Effector CD4-positive, alpha-beta T cell (primary cell): ENCODE data around the gene MAL.

ENCODE experiments used
- DNase-seq: peaks from one replicate; pipeline ENCODE4 v3.0.0-alpha.2; 2020

MAL gene

DNA sequence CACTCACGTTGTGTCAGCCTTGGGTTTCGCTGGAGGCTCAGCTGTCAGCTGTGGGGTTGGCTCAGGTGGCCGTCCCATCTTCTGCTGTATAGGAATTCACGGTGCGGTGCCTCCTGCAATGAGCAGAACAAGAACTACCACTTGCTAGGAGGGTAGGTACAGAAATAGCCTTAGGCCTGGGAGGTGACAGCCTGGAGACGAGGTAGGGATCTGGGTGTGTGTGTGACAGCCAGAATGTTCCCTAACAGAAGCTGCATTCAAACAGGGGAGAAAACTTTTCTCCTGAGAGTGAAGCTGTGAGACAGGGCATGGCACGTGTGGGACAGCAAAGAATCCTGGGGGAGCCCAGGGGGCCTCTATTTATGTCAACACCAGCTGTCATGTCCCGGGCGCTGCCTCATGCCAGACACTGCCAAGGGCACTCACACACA, 8.4 kb upstream of the MAL start:
- DNase-seq: no peak

DNA sequence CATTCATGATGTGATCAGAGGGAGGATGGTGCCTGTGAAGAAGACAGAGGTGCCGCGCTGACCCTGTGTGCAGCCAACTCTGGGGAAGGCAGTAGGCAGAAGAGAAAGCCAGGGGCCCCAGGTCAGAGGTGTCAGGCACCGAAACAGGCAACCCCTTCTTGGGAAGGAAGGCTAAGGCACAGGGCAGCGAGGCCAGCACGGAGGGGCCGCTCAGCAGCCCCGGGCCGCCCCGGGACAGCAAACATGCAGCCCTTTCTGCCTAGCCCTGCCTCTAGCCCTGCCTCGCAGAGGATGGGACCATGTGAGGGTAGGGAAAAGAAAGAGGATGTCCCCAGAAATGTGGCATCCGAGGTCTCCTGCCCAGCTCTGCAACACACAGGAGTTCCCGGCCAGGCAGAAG, 7.7 kb upstream of the MAL start:
- no peak for DNase-seq

DNA sequence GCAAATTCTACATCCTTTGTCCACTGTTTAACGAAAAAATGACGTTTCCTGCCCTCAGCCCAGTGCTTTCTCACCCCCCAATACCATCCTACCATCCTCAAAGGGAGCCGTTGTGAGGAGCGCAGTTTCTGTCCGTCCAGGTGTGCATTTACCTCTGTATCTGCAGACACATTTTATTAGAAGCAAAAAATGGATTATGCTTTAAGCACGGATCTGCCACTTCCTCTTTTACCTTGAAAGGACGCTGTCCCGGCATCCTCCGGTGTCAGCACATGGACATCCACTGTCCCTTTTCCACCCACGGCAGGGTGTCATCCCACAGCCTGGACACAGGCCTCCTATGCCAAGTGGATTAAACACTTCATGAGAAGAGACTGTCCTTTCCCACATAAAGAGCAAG, 7.2 kb upstream of the MAL start:
- no peak for DNase-seq

DNA sequence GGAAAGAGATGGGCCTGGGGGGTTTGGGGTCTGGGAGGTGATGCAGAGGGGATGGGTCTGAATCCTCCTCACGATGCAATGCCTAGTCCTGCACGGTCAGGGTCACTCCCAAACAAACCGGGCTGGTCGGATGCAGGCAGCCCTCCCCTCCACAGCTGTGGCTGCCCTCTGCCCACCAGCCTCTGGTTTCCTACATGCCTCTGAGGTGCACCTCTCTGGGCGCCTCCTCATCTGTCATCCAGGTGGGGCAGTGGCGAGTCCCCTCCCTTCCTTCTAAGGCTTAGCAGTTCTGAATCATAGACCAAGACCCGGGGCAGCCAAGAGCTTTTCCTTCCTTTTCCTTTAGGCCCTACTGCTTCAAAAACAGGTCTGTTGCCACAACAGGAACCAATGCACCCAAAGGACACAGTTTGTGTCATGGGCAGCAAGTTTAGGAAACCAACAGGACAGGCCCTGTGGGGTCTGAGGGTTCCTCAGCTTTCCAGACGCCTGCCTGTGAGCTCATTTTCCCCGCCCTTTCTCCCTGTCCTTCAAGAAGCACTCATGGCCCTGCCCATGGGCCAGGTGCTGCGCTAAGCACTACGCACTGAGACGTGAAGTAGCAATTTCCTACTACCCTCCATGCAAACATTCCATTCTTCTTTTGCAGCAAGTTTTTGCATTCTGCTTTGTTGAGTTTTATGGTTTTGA, 6.5 kb upstream of the MAL start:
- DNase-seq: no peak

DNA sequence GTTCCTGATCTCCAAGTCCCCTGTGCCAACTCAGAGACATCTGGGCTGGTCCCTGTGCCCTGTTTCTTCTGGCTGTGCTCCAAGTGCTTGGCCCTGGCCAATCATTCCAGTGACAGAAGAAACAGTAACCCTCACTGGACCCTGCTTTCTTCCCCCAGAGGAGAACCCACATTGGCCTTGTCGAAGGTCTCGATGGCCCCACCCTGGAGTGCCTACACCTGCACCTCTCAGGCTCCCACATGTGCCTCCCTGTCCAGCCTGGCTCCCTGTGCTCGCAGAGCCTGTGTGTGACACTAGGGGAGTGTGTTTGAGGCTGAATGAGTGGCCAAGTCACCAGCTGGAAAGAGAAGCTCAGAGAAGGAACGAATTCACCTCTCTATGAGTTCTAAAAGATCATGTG, 5.9 kb upstream of the MAL start:
- no peak for DNase-seq

DNA sequence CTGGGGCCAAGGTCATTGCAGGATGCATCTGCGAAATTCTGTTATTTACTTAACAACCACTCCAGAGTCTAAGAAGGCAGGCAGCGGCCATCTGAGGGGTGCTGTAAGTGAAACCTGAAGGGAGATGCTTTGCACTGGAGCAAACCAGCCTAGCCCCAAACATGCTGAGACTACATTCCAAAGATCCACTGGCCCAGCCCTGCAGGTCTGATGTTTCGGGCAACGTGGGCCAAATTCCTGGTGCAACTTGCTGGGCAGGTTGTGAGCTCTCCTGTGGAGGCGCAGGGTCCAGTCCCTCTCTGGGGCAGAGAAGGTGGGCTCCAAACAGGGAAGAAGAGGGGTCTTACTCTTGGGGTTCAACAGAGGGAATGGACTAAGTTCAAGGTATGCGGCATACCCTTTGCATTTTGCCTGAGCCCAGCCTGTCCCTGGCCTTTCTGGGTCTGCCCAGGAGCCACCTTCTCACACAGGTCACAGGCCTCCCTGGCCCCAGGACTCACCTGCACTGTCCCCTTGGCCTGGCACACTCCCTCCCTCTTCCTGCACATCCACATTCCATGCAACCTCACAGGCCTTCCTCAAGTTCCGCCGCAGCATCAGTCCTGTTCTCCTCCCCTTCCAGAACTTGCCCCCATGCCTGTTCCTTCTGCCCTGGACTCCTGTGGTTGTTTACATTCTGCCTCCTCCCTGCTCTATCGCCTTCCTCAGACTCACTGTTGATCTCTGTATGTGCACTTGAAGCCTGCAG, 5.1 kb upstream of the MAL start:
- no peak for DNase-seq

DNA sequence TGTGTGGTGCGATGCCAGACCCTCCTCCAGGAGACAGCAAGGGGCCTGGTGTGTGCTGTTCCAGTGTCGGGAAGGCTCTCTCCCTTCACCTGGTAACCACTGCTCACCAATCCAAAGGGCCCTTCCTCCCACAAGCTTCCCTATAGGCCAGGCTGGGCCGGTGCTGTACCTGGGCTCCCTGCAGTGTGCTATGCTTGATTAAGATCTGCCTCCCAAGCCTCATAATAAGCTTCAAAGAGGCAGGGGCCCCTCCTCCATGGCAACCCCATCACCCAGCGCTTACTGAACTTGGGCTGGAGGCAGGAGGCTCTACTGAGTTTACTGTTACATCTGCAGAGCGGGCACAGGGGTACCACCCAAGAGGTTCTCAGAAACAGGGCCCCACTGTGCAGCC, 4.5 kb upstream of the MAL start:
- no peak for DNase-seq

DNA sequence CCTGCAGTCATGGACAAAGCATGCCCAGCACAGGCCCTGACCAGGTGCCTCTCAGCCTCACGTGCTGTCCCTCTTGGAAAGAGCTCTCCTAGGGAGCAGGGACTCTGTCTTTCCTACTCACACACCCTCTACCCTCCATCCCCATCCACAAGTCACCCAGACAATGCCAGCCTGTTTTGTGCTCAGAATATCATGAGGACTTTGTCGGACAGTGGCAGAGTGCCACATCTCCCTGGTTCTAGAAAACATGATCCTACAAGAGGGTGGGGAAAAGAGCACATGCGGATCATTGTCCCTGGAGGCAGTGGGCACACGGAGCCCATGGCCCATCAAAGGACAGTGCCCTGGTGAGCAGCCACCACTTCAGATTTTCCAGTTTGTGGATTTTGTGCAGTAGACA, 3.7 kb upstream of the MAL start:
- DNase-seq: no peak

DNA sequence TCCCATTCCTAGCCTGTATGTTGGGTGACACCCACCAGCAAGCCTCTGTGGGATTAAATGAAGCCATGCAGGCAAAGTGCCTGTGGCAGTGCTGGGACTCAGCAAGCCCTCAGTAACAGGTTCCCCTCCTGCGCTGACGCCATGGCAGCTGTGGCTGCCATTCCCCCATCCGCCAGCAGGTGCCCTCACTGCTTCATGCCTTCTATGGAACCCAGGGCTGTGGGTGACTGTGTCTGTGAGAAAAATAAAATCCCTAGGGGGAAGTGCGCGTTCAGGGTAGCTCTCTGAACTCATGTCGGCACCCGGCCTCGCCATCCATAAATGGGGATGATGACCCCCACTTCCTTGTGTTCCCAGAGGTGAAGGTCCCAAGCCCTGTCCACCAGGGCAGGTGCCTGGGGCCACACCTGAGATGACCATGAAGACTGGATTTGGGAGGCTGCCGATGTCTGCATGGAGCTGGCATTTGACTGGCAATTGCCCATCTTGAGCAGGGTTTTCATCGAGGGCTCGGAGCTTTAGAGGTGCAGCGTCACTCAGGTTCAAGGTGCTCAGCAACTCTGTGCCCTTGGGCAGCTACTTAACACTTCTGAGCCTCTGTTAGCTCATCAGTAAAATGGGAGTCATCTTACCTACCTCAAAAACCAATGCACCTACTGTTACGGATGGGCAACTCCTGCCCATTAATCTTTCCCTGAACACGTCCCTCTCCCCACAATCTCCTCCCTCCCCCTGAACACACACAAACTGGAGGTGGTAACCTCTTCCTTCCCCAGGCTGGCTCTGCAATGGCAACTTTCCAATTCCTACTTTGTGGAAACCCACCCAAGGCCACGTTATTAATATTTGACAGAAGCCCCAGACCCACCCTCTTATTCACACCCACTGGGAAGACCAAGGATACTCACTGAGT, 2.9 kb upstream of the MAL start:
- DNase-seq: peak; percentile 74

DNA sequence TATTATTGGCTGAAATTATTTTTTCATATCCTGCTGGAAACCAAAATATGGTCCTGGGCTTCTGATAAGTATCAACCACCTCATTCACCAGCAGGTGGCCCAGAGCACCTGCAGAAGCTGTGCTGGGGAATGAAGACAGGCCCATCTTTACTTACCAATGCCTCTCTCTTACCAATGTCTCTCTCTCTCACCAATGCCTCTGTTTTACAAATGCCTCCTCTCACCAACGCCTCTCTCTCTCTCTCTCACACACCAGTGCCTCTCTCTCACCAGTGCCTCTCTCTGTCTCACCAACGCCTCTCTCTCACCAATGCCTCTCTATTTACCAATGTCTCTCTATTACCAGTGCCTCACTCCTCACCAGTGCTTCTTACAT, 2.3 kb upstream of the MAL start:
- peak; percentile 55 for DNase-seq

DNA sequence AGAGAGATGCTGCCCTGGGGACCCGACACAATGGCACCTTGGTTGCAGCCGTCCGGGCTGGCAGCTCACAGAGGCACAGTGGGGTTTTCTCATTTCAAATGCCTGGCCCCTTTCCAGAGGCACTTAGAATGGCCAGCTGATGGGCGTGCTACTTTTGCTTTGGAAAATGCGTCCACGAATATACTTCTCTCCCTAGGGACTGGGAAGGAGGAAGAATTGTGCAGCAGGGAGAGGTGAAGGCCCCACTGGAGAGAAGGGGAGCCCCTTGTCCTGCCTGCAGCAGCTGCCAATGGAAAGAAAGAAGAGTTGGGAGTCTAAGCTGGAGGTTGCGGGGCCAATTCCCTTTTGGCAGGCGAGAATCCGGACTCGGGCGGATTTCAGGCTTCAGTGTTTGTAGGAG, 1.1 kb upstream of the MAL start:
- DNase-seq: no peak

DNA sequence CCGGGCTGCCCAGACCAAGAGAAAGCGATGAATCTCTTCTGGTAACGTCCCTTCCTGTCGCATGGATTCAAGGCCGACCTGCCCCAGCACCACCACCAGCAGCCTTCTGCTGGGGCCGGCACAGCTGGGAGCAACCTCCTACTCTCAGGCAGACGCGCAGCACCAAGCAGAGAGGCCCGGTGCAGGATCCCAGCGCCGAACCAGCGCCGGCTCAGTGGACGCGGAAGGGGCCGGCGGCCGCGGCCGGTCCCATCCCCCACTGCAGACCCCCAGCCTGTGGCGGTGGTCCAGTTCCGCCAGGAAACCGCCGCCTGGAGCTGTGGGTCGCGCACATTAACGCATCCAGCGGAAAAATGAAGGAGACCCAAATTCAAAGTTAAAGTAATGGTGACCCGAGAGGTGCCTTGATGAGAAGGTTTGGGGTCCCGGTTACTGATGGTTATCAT, 525 bp upstream of the MAL start:
- DNase-seq: no peak

DNA sequence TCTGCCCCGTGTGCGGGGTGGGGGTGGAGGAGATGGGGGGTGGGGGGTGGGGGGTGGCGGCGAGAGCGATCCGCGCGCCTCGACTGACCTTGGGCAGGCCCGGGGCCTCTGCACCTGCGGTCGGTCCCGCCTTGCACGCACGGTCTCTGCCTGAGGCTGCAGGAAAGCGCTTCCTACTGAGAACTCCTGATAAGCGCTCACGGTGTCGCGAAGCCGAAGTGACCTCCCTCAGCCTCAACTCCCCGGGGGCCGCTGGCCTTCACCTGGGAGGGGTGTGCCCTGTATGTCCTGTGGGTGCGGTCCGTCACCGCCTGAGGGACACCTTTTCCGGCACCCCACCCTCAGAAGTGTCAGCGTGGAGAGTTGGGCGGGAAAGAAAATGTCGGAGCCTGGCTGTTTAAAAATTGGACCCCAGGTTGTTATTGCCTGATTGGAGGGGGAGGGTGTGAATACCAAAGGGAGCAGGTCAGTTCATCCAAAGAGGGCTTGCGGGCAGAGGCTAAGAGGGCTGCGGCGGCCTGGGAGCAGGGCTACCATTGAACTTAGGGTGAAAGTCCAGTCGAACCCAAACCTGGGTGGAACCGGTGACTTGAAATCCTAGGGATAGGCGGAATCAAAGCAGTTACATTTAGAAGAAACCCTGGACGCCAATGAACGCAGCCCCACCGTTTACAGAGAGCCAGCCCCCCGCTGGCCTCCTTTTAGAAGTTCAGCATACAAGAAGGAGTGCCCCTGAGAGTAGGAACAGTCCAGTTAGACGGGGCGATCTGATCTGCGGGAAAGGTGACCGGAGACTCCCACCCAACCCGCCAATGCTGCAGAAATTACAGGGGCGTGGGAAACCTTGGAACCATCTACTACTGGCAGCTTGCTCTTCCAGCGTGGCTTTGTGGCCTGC, 1.2 kb downstream of the MAL start:
- DNase-seq: no peak

DNA sequence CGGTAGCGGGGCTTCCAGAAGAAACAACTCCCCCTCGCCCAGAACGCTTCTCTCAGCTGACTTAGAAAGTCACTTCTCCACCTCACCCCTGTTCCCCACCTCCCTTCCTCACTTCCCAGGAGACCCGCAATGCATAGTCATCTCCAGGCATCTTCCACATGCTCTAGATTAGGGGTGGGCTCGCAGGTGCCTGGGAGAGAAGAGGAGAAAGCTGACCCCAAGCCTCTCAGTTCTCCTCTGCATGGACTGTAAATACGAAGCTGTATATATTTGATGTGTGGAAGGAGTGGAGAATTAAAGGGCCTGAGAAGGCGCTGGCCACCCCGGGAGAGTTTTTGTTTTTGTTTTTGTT, 1.8 kb downstream of the MAL start:
- no peak for DNase-seq

DNA sequence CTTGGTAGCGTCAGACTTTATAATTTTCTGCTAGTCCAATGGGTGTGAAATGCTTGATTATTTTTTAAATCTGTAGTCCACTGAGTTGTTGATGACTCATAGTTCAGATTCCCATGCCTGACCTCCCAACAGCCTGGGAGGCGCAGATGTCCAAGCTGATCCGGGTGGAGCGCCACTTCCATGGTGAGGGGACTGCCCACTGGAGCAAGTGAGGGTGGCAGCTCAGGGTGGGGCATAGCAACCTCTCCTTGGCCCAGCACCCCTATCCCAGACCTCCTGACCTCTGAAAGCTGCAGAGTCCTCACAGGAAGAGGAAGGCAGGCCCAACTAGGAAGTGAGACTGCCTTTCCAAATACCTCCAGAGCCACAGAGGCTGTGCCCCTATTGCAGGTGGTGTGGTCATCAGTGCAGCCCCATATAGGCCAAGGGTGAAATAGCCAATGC, 4.4 kb downstream of the MAL start:
- DNase-seq: no peak

DNA sequence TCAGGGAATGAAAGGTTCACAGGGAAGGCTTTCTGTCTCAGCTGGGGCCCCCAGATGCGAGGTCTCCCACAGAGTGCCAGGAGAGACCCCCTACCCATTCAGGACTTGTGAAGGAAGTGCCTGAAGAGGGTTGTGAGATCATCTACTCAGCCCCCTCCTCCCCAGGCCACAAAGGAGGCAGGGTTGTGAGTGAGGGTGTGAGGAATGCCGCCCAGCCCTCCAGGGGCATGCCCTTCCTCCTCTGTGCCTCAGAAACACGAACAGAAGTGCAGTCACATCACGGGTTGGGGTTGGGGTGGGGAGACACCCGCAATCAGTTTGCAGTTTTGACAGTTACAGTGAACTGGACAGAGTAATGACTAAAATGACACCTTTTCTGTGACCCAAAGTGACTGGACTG, 5.0 kb downstream of the MAL start:
- DNase-seq: no peak

DNA sequence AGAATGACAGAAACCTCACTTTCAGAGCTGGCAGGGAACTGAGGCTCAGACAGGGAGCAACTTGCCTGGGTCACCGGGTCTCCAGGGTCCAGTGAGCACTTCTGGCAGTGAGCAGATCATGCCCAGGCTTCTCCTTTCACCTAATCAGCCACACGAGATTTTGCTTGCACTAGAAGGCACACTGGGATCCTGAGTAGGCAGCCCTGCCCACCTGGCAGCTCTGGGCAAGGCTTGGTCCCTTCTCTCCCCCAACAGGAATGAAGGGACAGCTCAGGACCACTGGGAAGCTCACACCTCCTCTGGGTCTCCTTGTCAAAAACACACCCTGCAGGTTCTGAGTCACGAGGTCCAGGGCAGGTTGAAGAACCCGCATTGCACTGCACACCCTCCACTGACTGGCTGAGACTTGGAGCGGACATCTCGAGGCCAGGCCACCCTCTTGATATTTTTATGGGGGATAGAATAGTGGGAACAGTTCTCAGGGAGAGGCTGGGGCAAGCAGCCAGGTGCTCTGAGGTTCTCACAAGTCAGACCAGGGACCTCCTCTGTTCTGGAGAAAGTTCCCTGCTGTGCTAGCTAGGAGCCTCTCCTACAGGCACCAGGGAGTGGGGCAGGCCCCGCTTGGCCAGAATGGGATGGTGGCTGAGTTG, 5.7 kb downstream of the MAL start:
- no peak for DNase-seq

DNA sequence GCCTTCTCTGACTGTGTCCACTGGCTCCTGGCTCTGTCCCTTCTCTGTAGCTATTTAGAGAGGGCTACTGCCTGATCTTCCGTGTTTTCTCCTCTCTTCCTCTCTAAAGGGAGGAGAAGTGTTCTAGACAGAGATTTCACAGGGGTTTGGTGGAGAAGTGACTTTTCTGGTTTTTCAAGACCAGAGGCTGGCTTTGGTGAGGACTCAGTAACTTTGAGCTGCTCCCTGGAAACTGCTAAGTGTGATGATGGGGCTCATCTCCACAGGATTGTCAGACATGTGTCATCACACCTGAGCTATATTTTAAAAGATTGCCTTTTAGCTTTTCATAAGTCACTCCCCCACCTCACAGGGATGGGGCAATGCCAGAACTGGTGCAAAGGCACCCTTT, 6.2 kb downstream of the MAL start:
- DNase-seq: no peak

DNA sequence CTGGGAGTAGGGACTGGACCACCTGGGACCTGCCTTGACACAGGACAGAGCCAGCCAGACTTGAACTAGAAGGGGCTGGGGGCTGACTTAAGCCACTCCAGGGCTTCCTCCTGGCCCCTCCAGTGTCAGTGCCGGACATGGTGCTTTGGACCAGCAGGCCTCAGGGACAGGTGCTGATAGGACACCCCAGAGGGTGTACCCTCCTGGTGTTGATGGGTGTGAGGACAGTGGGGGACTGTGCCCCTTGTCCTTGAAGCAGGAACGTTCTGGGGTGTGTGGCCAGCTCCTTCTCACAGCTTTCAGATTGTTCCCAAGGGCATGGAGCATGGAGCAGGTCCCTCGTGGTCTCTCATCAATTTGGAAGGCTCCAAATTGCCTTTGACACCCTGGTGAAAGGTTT, 6.8 kb downstream of the MAL start:
- no peak for DNase-seq

DNA sequence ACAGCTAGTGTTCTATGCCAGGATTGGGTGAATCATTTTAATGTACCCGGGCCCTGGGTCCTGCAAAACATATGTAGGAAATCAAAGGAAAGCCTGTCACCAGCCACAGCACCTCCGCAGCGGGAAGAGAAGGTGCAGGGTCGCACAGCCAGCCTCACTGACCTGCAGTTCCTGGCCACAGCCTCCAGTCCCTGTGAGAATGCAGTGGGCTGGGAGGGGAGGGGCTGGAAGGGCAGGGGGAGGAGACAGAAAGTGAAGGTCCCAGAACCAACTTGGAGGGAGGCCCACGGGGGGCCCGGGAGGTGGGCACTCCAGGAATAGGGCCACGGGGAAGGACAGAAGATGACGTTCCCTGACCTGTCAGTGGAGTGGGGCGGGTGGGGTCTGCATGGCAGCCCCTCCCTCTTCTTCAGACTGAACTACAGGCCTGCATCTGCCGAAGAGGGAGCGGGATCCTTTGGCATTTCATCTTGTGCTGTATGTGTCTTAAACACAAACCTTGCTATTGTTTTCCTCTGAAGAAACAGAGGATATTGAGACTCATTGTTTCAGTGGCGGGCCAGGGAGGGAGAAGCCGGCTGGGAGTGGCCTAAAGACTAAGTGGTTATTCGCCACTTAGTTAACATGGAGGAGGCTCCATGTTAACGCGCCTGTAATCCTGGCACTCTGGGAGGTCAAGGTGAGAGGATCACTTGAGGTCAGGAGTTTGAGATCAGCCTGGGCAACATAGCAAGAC, 7.5 kb downstream of the MAL start:
- DNase-seq: no peak

DNA sequence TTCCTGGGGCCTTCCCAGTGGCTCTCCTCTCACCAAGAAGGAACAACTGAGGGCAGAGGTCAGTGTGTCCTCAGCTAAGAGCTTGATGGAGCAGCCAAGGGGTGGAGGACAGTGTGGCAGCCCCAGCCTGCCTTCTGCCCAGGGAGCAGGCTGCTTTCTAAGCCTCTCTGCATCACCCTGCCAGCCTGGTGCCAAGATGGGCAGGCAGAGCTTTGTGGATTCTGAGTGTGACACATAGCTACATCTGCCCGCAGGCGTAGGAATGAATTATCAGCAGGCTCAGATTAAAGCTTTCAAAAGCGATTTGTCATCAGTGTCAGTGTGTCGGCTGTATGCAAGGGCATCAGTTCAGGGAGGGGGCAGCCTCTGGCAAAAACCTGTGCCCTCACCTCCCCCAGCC, 8.7 kb downstream of the MAL start:
- no peak for DNase-seq
